Erythroblast (primary cell): ENCODE data around the gene SLFN5.

Source experiments
- GATA1 ChIP-seq: IDR thresholded peaks from 2 replicates; pipeline ENCODE4 v1.6.1; 2011; ENCODE audit warnings: low read depth, mild to moderate bottlenecking, control low read depth, low read length, moderate library complexity
- POLR2A ChIP-seq: IDR thresholded peaks from 2 replicates; pipeline ENCODE4 v1.6.1; 2011; ENCODE audit warnings: mild to moderate bottlenecking, low read length

GRCh38 chr17:35255316-35255715, 12.4 kb downstream of the SLFN5 start:
- TF ChIP-seq POLR2A = no peak
- no peak for TF ChIP-seq GATA1
